Posterior cingulate gyrus (tissue), 11 donors: ENCODE measurements around the gene VTA1.
"Not testable (repeated sequence)": the region's sequence is repeated elsewhere in the genome, so short reads cannot be mapped to it uniquely, and the experiment has no call there.

Experiments used
- DNase-seq, 10 donors: peaks; one replicate each; pipeline versions ENCODE4 v3.0.0 to v3.0.0-alpha.2; 2020 to 2021; ENCODE audit warnings: mixed read lengths in 3 of 10
- intact Hi-C: fragments of 100-400 bp; cut with DNase I; formaldehyde crosslinking; loops from one replicate; pipeline ENCODE4 v1.15.1; 2023

VTA1 gene

GRCh38 chr6:142167071-142167470 lies 20.0 kb downstream of the VTA1 start:
- intact Hi-C loops, result no loop called here
- DNase-seq, result no peak

- no peak for DNase-seq
- intact Hi-C loops, result no loop called here
Observed at GRCh38 chr6:142167486-142167885, 20.4 kb downstream of the VTA1 start.

GRCh38 chr6:142171351-142171750 lies 24.3 kb downstream of the VTA1 start:
- no peak for DNase-seq
- intact Hi-C loops, result no loop called here

GRCh38 chr6:142172758-142173157 lies 25.7 kb downstream of the VTA1 start:
- intact Hi-C loops, result no loop called here
- no peak for DNase-seq

GRCh38 chr6:142173980-142174379 lies 26.9 kb downstream of the VTA1 start:
- intact Hi-C loops, result no loop called here
- peak in 1 of 10 donors; percentile 50 for DNase-seq

- intact Hi-C loops, result no loop called here
- no peak for DNase-seq
Observed at GRCh38 chr6:142174703-142175102, 27.6 kb downstream of the VTA1 start.

- no peak for DNase-seq
- intact Hi-C loops, result no loop called here
Observed at GRCh38 chr6:142178129-142178528, 31.1 kb downstream of the VTA1 start.

- intact Hi-C loops, result no loop called here
- DNase-seq, result no peak
Observed at GRCh38 chr6:142182004-142182403, 34.9 kb downstream of the VTA1 start.

GRCh38 chr6:142183351-142183750 lies 36.3 kb downstream of the VTA1 start:
- no peak for DNase-seq
- intact Hi-C loops, result no loop called here

GRCh38 chr6:142184307-142184706 lies 37.2 kb downstream of the VTA1 start:
- intact Hi-C loops, result no loop called here
- no peak for DNase-seq

- no peak for DNase-seq
- intact Hi-C loops, result no loop called here
Observed at GRCh38 chr6:142185641-142186040, 38.6 kb downstream of the VTA1 start.

- intact Hi-C loops, result no loop called here
- peak in 1 of 10 donors; percentile 46 for DNase-seq
Observed at GRCh38 chr6:142187209-142187608, 40.1 kb downstream of the VTA1 start.

GRCh38 chr6:142188341-142188740 lies 41.3 kb downstream of the VTA1 start:
- DNase-seq, intact Hi-C loops: not testable (repeated sequence)

- DNase-seq, result no peak
- intact Hi-C loops, result no loop called here
Observed at GRCh38 chr6:142189057-142189456, 42.0 kb downstream of the VTA1 start.

GRCh38 chr6:142192343-142192742 lies 45.3 kb downstream of the VTA1 start:
- DNase-seq, result no peak
- intact Hi-C loops, result no loop called here

GRCh38 chr6:142193621-142194020 lies 46.6 kb downstream of the VTA1 start:
- intact Hi-C loops, result no loop called here
- DNase-seq, result no peak

GRCh38 chr6:142195862-142196541 lies 48.9 kb downstream of the VTA1 start:
- no peak for DNase-seq
- intact Hi-C loops, result no loop called here

- intact Hi-C loops, result no loop called here
- DNase-seq, result no peak
Observed at GRCh38 chr6:142200846-142201628, 54.0 kb downstream of the VTA1 start.

- peak in 4 of 10 donors; percentile 24 to 73 (median 48) for DNase-seq
- intact Hi-C loops, result loop anchor here (5.0 kb wide), 1 partner anchor 60 kb away; the partner anchor contains the start of genes NMBR and VTA1
Observed at GRCh38 chr6:142207265-142207877, 60.3 kb downstream of the VTA1 start.

GRCh38 chr6:142210606-142211005 lies 63.5 kb downstream of the VTA1 start:
- no peak for DNase-seq
- intact Hi-C loops, result no loop called here

- intact Hi-C loops, result no loop called here
- DNase-seq, result peak in 1 of 10 donors; percentile 62
Observed at GRCh38 chr6:142213402-142213801, 66.3 kb downstream of the VTA1 start.

GRCh38 chr6:142218446-142218845 lies 71.4 kb downstream of the VTA1 start:
- intact Hi-C loops, result no loop called here
- DNase-seq, result no peak
